PFSK-1 (cell line): ENCODE results near the gene MAPK8IP1.

Experiments
- FOXP2 ChIP-seq: optimal IDR thresholded peaks from 2 replicates; pipeline ENCODE3; 2011; ENCODE audit warnings: borderline replicate concordance, control low read depth, inconsistent platforms; ENCODE audit not compliant: insufficient read depth; ENCODE audit errors: extremely low read length, extremely low read depth
- POLR2AphosphoS5 ChIP-seq: IDR thresholded peaks from 2 replicates; pipeline ENCODE4 v1.6.1; 2012; ENCODE audit warnings: low read depth, mild to moderate bottlenecking, control low read depth, low read length, moderate library complexity
- SIN3A ChIP-seq: IDR thresholded peaks from 2 replicates; pipeline ENCODE4 v1.6.1; 2012; ENCODE audit warnings: mild to moderate bottlenecking, low read length, moderate library complexity, borderline replicate concordance; ENCODE audit not compliant: insufficient read depth
- TAF1 ChIP-seq: IDR thresholded peaks from 2 replicates; pipeline ENCODE4 v1.6.1; 2012; ENCODE audit warnings: low read length, control low read depth, borderline replicate concordance; ENCODE audit not compliant: insufficient read depth
- TF ChIP-seq, protein P1 (sequence below), 2 experiments: IDR thresholded peaks; 2 replicates each; pipeline versions ENCODE4 v1.6.1 to v1.8.0; 2011 to 2012; ENCODE audit warnings: low read depth in 2 of 2, low read length in 2 of 2, control low read depth in 1 of 2, inconsistent platforms in 1 of 2, mild to moderate bottlenecking in 1 of 2, moderate library complexity in 1 of 2; ENCODE audit not compliant: insufficient read depth in 1 of 2

The MAPK8IP1 gene

GRCh38 chr11:45890886-45891550 lies 5.6 kb downstream of the MAPK8IP1 start:
- no peak for TF ChIP-seq POLR2AphosphoS5
- TF ChIP-seq SIN3A = no peak
- TF ChIP-seq FOXP2 = no peak
- no peak for TF ChIP-seq TAF1
- TF ChIP-seq, protein P1, sequence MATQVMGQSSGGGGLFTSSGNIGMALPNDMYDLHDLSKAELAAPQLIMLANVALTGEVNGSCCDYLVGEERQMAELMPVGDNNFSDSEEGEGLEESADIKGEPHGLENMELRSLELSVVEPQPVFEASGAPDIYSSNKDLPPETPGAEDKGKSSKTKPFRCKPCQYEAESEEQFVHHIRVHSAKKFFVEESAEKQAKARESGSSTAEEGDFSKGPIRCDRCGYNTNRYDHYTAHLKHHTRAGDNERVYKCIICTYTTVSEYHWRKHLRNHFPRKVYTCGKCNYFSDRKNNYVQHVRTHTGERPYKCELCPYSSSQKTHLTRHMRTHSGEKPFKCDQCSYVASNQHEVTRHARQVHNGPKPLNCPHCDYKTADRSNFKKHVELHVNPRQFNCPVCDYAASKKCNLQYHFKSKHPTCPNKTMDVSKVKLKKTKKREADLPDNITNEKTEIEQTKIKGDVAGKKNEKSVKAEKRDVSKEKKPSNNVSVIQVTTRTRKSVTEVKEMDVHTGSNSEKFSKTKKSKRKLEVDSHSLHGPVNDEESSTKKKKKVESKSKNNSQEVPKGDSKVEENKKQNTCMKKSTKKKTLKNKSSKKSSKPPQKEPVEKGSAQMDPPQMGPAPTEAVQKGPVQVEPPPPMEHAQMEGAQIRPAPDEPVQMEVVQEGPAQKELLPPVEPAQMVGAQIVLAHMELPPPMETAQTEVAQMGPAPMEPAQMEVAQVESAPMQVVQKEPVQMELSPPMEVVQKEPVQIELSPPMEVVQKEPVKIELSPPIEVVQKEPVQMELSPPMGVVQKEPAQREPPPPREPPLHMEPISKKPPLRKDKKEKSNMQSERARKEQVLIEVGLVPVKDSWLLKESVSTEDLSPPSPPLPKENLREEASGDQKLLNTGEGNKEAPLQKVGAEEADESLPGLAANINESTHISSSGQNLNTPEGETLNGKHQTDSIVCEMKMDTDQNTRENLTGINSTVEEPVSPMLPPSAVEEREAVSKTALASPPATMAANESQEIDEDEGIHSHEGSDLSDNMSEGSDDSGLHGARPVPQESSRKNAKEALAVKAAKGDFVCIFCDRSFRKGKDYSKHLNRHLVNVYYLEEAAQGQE (IDR thresholded peaks at IDR 0.05; ENCODE audit: insufficient read depth in 1 of 2, low read depth in 2 of 2, low read length in 2 of 2) = no peak

DNA sequence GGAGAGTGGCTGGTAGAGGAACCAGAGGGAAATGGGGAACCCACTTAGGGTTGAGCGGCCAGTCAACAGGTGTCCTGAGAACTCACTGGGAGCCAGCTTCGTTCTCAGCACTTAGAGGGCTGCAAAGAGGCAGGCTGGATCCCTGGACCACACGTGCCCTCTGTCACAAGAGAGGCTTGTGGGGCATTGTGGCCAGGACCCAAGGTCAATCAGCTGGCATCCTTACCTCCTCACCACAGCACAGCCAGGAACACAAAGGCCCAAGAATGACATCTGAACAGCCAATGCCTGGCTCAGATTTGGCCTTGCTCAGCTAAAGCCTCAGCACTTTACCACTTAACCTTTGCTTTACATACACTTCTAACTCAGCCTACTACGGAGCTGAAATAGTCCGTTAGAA lies 7.4 kb downstream of the MAPK8IP1 start:
- TF ChIP-seq, protein P1 (IDR thresholded peaks at IDR 0.05; ENCODE audit: insufficient read depth in 1 of 2, low read depth in 2 of 2, low read length in 2 of 2) = no peak
- TF ChIP-seq FOXP2 (no peak), TAF1 (no peak), POLR2AphosphoS5 (no peak), SIN3A (no peak)

- TF ChIP-seq FOXP2 = no peak
- TF ChIP-seq TAF1 = no peak
- TF ChIP-seq POLR2AphosphoS5 = no peak
- no peak for TF ChIP-seq SIN3A
- TF ChIP-seq, protein P1 (IDR thresholded peaks at IDR 0.05; ENCODE audit: insufficient read depth in 1 of 2, low read depth in 2 of 2, low read length in 2 of 2) = no peak
Observed at GRCh38 chr11:45894555-45895247, 9.2 kb downstream of the MAPK8IP1 start.

- TF ChIP-seq POLR2AphosphoS5 = no peak
- no peak for TF ChIP-seq SIN3A
- TF ChIP-seq, protein P1 (IDR thresholded peaks at IDR 0.05; ENCODE audit: insufficient read depth in 1 of 2, low read depth in 2 of 2, low read length in 2 of 2) = no peak
- no peak for TF ChIP-seq FOXP2
- TF ChIP-seq TAF1 = no peak
Observed at GRCh38 chr11:45895553-45896259, 10.3 kb downstream of the MAPK8IP1 start.
